Transverse colon (tissue), 4 donors: ENCODE data around the gene UNC93A. TPM values are rescaled to one million over a fixed set of nuclear protein-coding genes. Genes with fewer than 3 reads are reported as not detected.
"Not testable (repeated sequence)": the region's sequence is repeated elsewhere in the genome, so short reads cannot be mapped to it uniquely, and the experiment has no call there.

ENCODE experiments used
- DNase-seq: peaks from one replicate; pipeline ENCODE4 v3.0.0-alpha.2; 2019
- H3K27ac ChIP-seq, 4 donors: fragments of 200-600 bp; sonication (generic); 2 replicates each; pipeline ENCODE4 v1.5.1; 2016 to 2018; ENCODE audit warnings: inconsistent platforms in 4 of 4
- H3K27me3 ChIP-seq: fragments of 200-600 bp; sonication (generic); 2 replicates; pipeline ENCODE4 v1.5.1; 2017; ENCODE audit warnings: inconsistent platforms
- H3K36me3 ChIP-seq, 4 donors: fragments of 200-600 bp; sonication (generic); 2 replicates each; pipeline ENCODE4 v1.5.1; 2017 to 2019; ENCODE audit warnings: inconsistent platforms in 4 of 4
- H3K4me1 ChIP-seq, 4 donors: fragments of 200-600 bp; sonication (generic); 2 replicates each; pipeline ENCODE4 v1.5.1; 2017 to 2020; ENCODE audit warnings: inconsistent platforms in 4 of 4
- H3K4me3 ChIP-seq, 4 donors: fragments of 200-600 bp; sonication (generic); 1 replicate in 1 of 4; 2 replicates in 3 of 4; pipeline versions ENCODE4 v1.5.1 to v1.6.1; 2017 to 2019; ENCODE audit warnings: inconsistent platforms in 4 of 4
- H3K9me3 ChIP-seq, 2 donors: fragments of 200-600 bp; sonication (generic); 2 replicates each; pipeline ENCODE4 v1.5.1; 2017 to 2019; ENCODE audit warnings: inconsistent platforms in 2 of 2
- EP300 ChIP-seq: sonication (generic); formaldehyde crosslinking; IDR thresholded peaks from one replicate; pipeline ENCODE4 v1.6.1; 2017; ENCODE audit warnings: antibody characterized with exemption, low read depth
- POLR2A ChIP-seq: fragments of 450-650 bp; IDR thresholded peaks from one replicate; pipeline ENCODE4 v1.6.1; 2016; ENCODE audit warnings: antibody characterized with exemption, mild to moderate bottlenecking, moderate library complexity
- POLR2AphosphoS5 ChIP-seq, 3 donors: sonication (generic); formaldehyde crosslinking; IDR thresholded peaks; one replicate each; pipeline ENCODE4 v1.6.1; 2016; ENCODE audit warnings: antibody characterized with exemption in 3 of 3
- WGBS, 2 donors: methylation state at CpG; one replicate each; pipeline ENCODE4 v1.1.5; 2018; ENCODE audit warnings: low coverage in 1 of 2; 5-methylcytosine and 5-hydroxymethylcytosine counted together
- in situ Hi-C, 4 donors: fragments of 200-750 bp; cut with MboI; loops; one replicate each; pipeline versions ENCODE4 v1.15.0 to v1.15.1; 2017; ENCODE audit warnings: low sequenced_read_pairs in 3 of 4, low pct_ligation_motif_present in 1 of 4, low pct_unique_long_range_greater_than_20kb in 1 of 4
- intact Hi-C: fragments of 100-400 bp; cut with DNase I; formaldehyde crosslinking; loops from one replicate; pipeline ENCODE4 v1.15.1; 2023; ENCODE audit warnings: low total_unique reads
- total RNA-seq, 4 donors: library from RNA; depleted of rRNA; stranded (reverse); fragments of >200 nt; gene quantifications; one replicate each; pipeline ENCODE4 v1.1.0, GENCODE V29; 2016
- TF ChIP-seq, protein P1 (sequence below), 5 experiments: fragments of 200-600 bp in 3 of 5; fragments of 450-650 bp in 2 of 5; sonication (generic) in 3 of 5; IDR thresholded peaks; 1 replicate in 2 of 5; 2 replicates in 3 of 5; pipeline ENCODE4 v1.5.1; 2016 to 2017; ENCODE audit warnings: antibody characterized with exemption in 5 of 5, inconsistent platforms in 3 of 5, mild to moderate bottlenecking in 2 of 5, moderate library complexity in 1 of 5

The UNC93A gene
- not detected for total RNA-seq

DNA sequence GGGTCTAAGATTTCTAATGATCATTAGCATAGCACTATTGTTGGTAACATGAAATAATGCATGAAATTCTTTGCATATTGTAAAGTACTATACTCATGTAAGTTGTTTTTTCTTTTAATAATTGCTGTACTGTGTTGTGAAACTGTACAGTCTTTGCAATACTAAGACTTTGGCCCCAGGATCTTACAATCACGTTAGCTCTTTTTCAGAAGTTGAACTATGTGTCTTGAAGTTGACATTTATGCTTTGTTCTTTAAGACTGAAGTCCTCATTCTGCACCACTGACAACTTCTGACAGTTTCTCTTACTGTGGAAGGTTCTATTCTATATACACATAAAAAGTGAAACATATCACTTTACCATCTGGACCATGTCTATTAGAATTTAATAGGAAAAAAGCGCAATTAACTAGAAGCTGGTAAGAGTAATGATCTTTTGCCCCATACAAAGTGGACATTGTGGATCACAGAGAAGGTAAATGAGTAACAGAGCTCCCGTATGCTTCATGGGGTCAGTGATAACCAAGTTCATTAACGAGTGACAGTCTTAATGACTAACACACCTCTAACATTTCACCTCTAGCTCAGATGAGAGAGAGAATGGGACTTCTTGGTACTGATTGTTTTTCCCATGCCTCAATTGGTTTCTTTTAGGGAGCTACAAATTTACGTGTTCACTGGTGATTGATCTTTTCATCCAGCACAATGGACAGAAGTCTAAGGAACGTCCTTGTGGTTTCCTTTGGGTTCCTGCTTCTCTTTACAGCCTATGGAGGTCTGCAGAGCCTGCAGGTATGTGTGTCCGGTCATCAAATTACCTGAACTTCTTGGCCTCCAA lies at the start of gene UNC93A:
TSS of gene UNC93A (plus strand) at position 530 of the 837 bp plus-strand sequence. CDS start at position 705, 175 bp downstream.
- in situ Hi-C loops = no loop called here
- H3K9me3 ChIP-seq = no peaks in the 10 kb centered on the region
- H3K4me3 ChIP-seq = no peak within 1 kb of the TSS
- WGBS, 2 donors = 68 to 87% methylated on average over 5 to 7 of the region's 7 CpGs
- TF ChIP-seq, protein P1, sequence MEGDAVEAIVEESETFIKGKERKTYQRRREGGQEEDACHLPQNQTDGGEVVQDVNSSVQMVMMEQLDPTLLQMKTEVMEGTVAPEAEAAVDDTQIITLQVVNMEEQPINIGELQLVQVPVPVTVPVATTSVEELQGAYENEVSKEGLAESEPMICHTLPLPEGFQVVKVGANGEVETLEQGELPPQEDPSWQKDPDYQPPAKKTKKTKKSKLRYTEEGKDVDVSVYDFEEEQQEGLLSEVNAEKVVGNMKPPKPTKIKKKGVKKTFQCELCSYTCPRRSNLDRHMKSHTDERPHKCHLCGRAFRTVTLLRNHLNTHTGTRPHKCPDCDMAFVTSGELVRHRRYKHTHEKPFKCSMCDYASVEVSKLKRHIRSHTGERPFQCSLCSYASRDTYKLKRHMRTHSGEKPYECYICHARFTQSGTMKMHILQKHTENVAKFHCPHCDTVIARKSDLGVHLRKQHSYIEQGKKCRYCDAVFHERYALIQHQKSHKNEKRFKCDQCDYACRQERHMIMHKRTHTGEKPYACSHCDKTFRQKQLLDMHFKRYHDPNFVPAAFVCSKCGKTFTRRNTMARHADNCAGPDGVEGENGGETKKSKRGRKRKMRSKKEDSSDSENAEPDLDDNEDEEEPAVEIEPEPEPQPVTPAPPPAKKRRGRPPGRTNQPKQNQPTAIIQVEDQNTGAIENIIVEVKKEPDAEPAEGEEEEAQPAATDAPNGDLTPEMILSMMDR (IDR thresholded peaks at IDR 0.05) = no peak
- TF ChIP-seq POLR2AphosphoS5 (IDR thresholded peaks at IDR 0.05) (no peak), EP300 (no peak), POLR2A (no peak)
- no peaks in the 10 kb centered on the region for H3K36me3 ChIP-seq
- no peaks in the 10 kb centered on the region for H3K27me3 ChIP-seq
- H3K4me1 ChIP-seq = peaks cover 0 to 3% (median 0%) of the 10 kb centered on the region in 4 donors
- no peak for DNase-seq
- no peak within 1 kb of the TSS for H3K27ac ChIP-seq
- intact Hi-C loops = no loop called here

DNA sequence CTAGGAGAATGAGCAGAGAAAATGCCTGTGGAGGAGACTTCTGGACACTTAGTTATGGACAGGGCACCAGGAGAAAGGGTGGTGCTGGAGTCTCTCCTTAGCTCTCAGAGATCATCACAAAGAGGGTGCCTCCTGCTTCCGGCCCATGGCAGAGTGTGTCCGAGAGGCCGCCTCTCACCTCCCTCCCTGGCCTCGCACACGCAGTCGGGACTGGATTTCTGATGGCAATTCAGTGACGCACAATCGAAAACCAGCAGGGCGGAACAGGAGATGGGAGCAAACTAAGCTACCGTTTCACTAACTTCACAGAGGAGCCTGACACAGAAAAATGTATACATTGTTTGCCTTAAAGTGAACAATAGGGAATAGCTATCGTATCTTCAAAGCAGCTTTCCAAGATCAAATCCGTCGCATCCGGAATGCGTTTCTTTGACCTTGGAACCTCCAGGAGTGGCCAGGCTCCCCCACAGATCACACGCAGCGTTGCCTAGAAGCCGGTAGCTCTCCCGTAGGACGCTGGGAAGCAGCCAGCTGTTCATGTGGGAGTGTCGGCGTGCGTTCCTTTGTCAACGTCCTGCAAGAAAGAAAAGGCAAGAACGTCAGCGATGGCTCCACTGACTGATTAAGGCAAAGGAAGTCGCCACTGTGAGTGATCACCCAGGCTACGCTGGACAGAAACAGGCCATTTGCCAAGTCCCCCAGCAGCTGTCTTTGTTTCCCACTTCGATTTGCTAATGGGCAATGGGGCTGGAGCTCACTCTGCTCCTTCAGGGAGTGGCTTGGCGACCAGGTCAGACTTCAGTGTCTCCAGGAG lies 49.6 kb upstream of the UNC93A start:
- H3K9me3 ChIP-seq, in situ Hi-C loops, H3K27ac ChIP-seq, H3K36me3 ChIP-seq, H3K4me3 ChIP-seq, H3K4me1 ChIP-seq, intact Hi-C loops, H3K27me3 ChIP-seq, DNase-seq: not testable (repeated sequence)
- 59% methylated on average over 26 of the region's 30 CpGs; no CpG with 5 or more reads in 1 of the 2 donors for WGBS, 2 donors

DNA sequence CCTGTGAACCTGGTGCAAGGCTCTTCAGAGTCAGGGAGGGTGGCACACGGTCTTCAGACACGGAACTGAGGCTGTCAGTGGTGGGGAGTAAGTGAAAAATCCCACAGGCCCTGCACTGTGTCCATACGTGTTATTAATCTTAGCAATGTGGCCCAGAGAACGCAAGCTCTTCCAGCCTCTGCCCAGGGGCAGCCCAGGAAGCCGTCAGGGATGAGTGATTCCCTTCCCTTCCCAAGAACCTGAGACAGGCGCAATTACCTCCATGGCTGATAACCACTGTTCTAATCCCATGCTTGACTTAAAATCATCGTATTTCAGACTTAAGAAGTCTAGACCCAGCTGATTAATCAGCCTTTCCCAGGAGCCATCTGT lies 49.0 kb upstream of the UNC93A start:
- H3K4me1 ChIP-seq, H3K27me3 ChIP-seq, H3K4me3 ChIP-seq, H3K9me3 ChIP-seq, in situ Hi-C loops, intact Hi-C loops, DNase-seq, H3K27ac ChIP-seq, H3K36me3 ChIP-seq: not testable (repeated sequence)
- WGBS, 2 donors = 90% methylated on average over 2 of the region's 7 CpGs; no CpG with 5 or more reads in 1 of the 2 donors

DNA sequence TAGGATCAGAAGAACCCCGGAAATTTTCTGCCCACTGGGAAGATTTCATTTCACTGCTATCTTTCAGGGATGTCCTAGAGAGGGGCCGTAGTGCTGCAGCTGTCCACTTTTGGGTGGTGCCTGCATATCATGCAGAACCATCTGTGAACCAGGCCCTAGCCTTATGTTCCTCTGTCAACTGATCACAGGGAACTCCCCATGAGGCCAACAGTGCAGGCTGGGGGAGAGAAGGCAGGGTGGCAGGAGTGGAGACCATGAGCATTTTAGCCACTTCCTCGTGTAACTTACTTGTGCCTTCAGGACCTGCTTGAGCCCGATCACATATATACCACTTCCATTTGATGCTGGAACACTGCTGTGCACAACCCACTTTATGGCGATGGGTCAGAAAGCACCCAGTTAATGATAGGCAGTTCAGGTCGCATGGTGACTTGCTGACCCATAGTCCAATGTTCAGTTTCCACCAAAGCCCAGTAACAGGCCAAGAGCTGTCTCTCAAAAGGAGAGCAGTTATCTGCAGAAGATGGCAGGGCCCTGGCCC lies 48.5 kb upstream of the UNC93A start:
- H3K4me1 ChIP-seq, in situ Hi-C loops, intact Hi-C loops, H3K27me3 ChIP-seq, H3K9me3 ChIP-seq, DNase-seq, H3K36me3 ChIP-seq, H3K4me3 ChIP-seq, H3K27ac ChIP-seq: not testable (repeated sequence)
- 84% methylated on average over 5 of the region's 6 CpGs; no CpG with 5 or more reads in 1 of the 2 donors for WGBS, 2 donors

DNA sequence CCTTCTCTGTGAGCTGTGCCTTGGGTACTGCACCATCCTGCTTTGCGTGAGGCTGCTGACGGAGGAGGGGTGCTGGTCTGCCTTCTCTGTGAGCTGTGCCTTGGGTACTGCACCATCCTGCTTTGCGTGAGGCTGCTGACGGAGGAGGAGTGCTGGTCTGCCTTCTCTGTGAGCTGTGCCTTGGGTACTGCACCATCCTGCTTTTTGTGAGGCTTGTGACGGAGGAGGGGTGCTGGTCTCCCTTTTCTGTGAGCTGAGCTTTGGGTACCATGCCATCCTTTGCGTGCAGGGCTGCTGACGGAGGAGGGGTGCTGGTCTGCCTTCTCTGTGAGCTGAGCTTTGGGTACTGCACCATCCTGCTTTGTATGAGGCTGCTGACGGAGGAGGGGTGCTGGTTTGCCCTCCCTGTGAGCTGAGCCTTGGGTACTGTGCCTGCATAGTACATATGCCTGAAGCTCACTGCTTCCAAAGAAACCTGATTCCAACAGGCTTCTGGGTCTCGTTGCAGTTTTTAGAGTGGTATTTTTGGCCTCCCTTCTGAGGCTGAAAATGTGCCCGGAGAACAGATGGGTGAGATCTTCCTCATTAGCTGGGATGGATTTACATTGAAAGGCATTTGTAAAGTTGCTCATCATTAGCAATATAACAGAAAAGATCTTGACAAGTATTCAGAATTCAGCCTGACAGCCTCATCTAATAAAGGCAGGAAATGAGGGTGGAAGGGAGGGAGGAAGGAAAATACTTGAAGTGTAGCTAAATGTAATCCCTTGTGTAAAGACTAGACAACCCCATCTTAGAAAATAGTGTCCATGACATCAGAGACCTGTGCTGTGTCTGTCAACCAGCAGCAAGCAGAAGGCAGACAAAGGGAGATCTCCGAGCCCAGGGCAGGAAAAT lies 46.8 kb upstream of the UNC93A start:
- H3K4me1 ChIP-seq = peaks cover 0 to 4% (median 0%) of the 10 kb centered on the region in 4 donors
- intact Hi-C loops = no loop called here
- no peak overlapping the region for H3K4me3 ChIP-seq
- no peaks in the 10 kb centered on the region for H3K9me3 ChIP-seq
- 67% methylated on average over 1 to 11 of the region's 11 CpGs for WGBS, 2 donors
- no peaks in the 10 kb centered on the region for H3K36me3 ChIP-seq
- no peaks in the 10 kb centered on the region for H3K27me3 ChIP-seq
- TF ChIP-seq, protein P1 (IDR thresholded peaks at IDR 0.05) = no peak
- TF ChIP-seq EP300 (no peak), POLR2AphosphoS5 (IDR thresholded peaks at IDR 0.05) (no peak), POLR2A (no peak)
- H3K27ac ChIP-seq = no peak overlapping the region
- DNase-seq = no peak
- in situ Hi-C loops = no loop called here
